Thyroid gland (tissue), 4 donors: Measurements from ENCODE around the gene PODN. TPM values are rescaled to one million over a fixed set of nuclear protein-coding genes. Genes with fewer than 3 reads are reported as not detected.

Experiments
- DNase-seq, 2 donors: peaks; one replicate each; pipeline ENCODE4 v3.0.0-alpha.2; 2019
- H3K27ac ChIP-seq, 3 donors: fragments of 200-600 bp; sonication (generic); 1 replicate in 2 of 3; 2 replicates in 1 of 3; pipeline ENCODE4 v1.5.1; 2016 to 2019; ENCODE audit warnings: mild to moderate bottlenecking in 1 of 3, moderate library complexity in 1 of 3
- H3K27me3 ChIP-seq: fragments of 200-600 bp; sonication (generic); one replicate; pipeline ENCODE4 v1.5.1; 2019
- H3K36me3 ChIP-seq, 2 donors: fragments of 200-600 bp; sonication (generic); one replicate each; pipeline ENCODE4 v1.5.1; 2016 to 2019
- H3K4me1 ChIP-seq, 2 donors: fragments of 200-600 bp; sonication (generic); one replicate each; pipeline ENCODE4 v1.5.1; 2017 to 2019
- H3K4me3 ChIP-seq, 3 donors: fragments of 200-600 bp; sonication (generic); replicated peaks in 1 of 3; 1 replicate in 2 of 3; 2 replicates in 1 of 3; pipeline ENCODE4 v1.5.1; 2016; ENCODE audit warnings: mild to moderate bottlenecking in 1 of 3
- H3K9me3 ChIP-seq: fragments of 200-600 bp; sonication (generic); one replicate; pipeline ENCODE4 v1.5.1; 2017
- POLR2A ChIP-seq, 2 donors: fragments of 450-650 bp; IDR thresholded peaks; one replicate each; pipeline ENCODE4 v1.6.1; 2017; ENCODE audit warnings: antibody characterized with exemption in 2 of 2, mild to moderate bottlenecking in 2 of 2, moderate library complexity in 1 of 2
- WGBS, 2 donors: methylation state at CpG; one replicate each; pipeline ENCODE4 v1.1.5; 2017; 5-methylcytosine and 5-hydroxymethylcytosine counted together
- intact Hi-C: fragments of 100-400 bp; cut with DNase I; formaldehyde crosslinking; loops from one replicate; pipeline ENCODE4 v1.15.1; 2023
- total RNA-seq, 4 donors: library from RNA; depleted of rRNA; stranded (reverse); fragments of >200 nt; gene quantifications; one replicate each; pipeline ENCODE4 v1.2.3, GENCODE V29; 2016
- TF ChIP-seq, protein P1 (sequence below), 6 experiments: fragments of 200-600 bp in 3 of 6; fragments of 450-650 bp in 3 of 6; sonication (generic) in 3 of 6; IDR thresholded peaks; one replicate each; pipeline ENCODE4 v1.5.1; 2016 to 2019; ENCODE audit warnings: antibody characterized with exemption in 6 of 6, mild to moderate bottlenecking in 2 of 6, inconsistent platforms in 1 of 6, moderate library complexity in 1 of 6

PODN gene
- total RNA-seq, 4 donors from 2014 or later: 80.8 to 125 (median 101) TPM

DNA sequence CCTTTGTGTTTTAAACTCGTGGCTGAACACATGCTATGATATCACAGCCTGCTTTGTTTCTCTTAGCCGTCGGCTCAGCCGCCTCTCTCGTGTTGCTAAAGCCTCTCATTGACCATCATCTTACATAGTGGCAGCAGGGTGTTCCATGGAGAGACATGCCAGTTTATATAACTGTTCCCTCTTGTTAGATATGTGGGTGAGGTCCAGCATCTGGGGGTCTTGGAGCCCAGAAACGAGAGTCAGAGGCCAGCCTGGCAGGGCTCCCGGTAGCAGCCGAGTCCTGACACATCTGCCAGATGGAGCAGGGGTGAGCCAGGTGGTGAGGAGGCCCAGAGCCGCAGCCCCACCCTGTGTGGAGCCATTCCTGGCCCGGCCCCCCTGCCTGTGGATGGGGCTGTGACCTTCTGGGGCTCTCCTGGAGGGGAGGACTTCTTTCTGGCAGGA is 11.9 kb downstream of the PODN start:
- H3K27ac ChIP-seq: peak overlapping the region in 1 of 3 donors; percentile 2
- no peaks in the 10 kb centered on the region for H3K36me3 ChIP-seq
- intact Hi-C loops: no loop called here
- no peaks in the 10 kb centered on the region for H3K4me1 ChIP-seq
- TF ChIP-seq, protein P1, sequence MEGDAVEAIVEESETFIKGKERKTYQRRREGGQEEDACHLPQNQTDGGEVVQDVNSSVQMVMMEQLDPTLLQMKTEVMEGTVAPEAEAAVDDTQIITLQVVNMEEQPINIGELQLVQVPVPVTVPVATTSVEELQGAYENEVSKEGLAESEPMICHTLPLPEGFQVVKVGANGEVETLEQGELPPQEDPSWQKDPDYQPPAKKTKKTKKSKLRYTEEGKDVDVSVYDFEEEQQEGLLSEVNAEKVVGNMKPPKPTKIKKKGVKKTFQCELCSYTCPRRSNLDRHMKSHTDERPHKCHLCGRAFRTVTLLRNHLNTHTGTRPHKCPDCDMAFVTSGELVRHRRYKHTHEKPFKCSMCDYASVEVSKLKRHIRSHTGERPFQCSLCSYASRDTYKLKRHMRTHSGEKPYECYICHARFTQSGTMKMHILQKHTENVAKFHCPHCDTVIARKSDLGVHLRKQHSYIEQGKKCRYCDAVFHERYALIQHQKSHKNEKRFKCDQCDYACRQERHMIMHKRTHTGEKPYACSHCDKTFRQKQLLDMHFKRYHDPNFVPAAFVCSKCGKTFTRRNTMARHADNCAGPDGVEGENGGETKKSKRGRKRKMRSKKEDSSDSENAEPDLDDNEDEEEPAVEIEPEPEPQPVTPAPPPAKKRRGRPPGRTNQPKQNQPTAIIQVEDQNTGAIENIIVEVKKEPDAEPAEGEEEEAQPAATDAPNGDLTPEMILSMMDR (IDR thresholded peaks at IDR 0.05): no peak
- TF ChIP-seq POLR2A (IDR thresholded peaks at IDR 0.05): no peak
- no peak overlapping the region for H3K4me3 ChIP-seq
- no peak for DNase-seq
- 60 to 63% methylated on average over 9 of the region's 10 CpGs for WGBS, 2 donors
- H3K9me3 ChIP-seq: no peaks in the 10 kb centered on the region
- H3K27me3 ChIP-seq: no peaks in the 10 kb centered on the region

DNA sequence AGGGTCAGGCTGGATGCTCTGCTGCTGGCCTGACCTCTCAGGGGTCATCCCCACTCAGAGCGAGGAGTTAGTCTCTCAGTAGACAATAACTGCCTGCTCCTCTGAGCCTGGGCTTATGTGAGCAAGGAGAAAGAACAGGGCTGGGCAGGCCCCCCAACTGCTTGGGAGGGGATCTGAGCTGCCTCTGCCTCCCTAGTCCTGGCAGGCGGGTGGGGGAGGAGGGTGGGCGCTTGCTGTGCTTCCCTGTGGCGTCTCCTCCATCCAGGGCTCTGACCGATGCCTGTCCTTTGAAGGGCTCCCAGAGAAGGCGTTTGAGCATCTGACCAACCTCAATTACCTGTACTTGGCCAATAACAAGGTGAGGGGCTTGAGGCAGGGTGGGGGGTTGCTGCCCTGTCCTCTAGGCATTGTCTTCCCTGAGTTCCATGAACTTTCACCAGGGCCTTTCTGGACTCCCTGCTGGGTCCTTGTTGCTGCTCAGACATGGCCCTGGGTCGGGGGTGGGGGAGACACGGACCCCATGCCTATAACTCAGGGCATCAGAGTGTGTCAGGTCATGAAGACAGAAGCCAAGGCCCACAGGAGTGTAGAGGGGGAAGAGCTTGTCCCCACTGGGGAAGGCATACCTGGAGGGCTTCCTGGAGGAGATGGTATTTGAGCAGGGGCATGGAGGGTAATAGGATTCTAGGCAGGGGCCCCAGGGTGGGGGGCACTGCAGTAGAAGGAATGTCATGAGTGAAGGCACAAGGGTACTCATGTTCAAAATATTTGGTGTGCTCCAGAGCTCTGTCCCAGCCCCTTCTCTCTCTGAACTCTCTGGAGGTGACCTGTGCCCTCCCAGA is 12.5 kb downstream of the PODN start:
- no peak for TF ChIP-seq POLR2A (IDR thresholded peaks at IDR 0.05)
- TF ChIP-seq, protein P1 (IDR thresholded peaks at IDR 0.05): no peak
- DNase-seq: no peak
- H3K27me3 ChIP-seq: no peaks in the 10 kb centered on the region
- WGBS, 2 donors: 85 to 97% methylated on average over 5 of the region's 8 CpGs
- H3K36me3 ChIP-seq: no peaks in the 10 kb centered on the region
- intact Hi-C loops: no loop called here
- H3K27ac ChIP-seq: peak overlapping the region in 1 of 3 donors; percentile 2
- H3K4me3 ChIP-seq: no peak overlapping the region
- H3K9me3 ChIP-seq: no peaks in the 10 kb centered on the region
- H3K4me1 ChIP-seq: no peaks in the 10 kb centered on the region

DNA sequence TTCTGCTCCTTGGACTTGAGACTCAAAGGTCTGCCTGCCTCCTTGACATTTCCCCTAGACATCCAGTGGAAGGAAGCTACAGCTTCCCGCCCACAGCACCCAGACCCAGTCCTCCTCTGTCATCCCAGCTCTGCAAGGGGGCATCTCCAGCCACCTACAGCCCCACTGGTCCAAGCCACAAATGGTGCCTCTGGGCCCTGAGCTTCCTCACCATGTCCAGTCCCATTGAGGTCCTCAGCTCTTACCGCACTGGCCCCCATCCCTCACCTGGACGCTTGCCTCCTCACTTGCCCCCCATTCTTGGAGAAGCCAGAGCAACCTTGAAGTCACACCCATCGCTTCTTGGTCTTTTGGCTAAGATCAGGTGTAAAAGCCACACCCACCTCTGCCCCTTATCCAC is 13.2 kb downstream of the PODN start:
- Histone ChIP-seq H3K27me3 (no peaks in the 10 kb centered on the region), H3K4me1 (no peaks in the 10 kb centered on the region), H3K4me3 (no peak overlapping the region), H3K36me3 (no peaks in the 10 kb centered on the region), H3K27ac (no peak overlapping the region), H3K9me3 (no peaks in the 10 kb centered on the region)
- WGBS, 2 donors: 98% methylated on average over 4 of the region's 4 CpGs
- TF ChIP-seq POLR2A (IDR thresholded peaks at IDR 0.05): no peak
- TF ChIP-seq, protein P1 (IDR thresholded peaks at IDR 0.05): no peak
- no peak for DNase-seq
- intact Hi-C loops: no loop called here

DNA sequence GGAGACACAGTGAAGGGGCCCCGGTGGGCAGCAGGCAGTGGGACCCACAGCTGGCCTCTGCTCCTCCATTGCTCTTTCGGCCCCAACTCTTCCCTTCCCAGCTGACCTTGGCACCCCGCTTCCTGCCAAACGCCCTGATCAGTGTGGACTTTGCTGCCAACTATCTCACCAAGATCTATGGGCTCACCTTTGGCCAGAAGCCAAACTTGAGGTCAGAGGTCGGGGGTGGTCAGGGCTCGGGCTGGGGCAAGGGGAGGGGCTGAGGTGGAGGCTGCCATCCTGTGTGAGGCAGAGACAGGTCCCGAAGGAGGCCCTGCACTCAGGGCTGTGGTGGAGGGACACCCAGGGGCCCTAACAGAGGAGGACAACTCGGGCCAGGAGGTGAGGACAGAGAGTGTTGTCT is 13.7 kb downstream of the PODN start:
- intact Hi-C loops: no loop called here
- H3K9me3 ChIP-seq: no peaks in the 10 kb centered on the region
- H3K4me3 ChIP-seq: no peak overlapping the region
- DNase-seq: no peak
- H3K4me1 ChIP-seq: no peaks in the 10 kb centered on the region
- H3K36me3 ChIP-seq: no peaks in the 10 kb centered on the region
- 77 to 84% methylated on average over 8 of the region's 8 CpGs for WGBS, 2 donors
- H3K27me3 ChIP-seq: no peaks in the 10 kb centered on the region
- TF ChIP-seq, protein P1 (IDR thresholded peaks at IDR 0.05): no peak
- no peak for TF ChIP-seq POLR2A (IDR thresholded peaks at IDR 0.05)
- H3K27ac ChIP-seq: no peak overlapping the region

DNA sequence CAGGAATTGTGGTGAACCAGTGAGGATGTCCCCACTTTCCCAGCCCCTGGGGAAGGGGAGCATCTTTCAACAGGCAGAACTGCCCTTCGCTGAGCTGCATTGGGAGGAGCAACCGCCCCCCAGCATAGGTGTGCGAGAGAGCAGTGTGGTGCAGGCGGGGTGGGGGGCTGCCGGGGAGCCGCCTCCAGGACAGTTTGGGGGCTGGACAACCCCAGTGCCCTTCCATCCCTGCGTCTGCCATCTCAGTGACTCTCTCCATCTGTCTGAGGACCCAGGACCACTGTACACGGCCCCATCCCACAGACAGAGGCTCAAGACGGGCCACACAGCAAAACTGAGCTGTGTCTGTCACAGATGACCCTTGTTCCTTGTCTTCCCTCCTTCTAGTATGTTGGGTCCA is 14.2 kb downstream of the PODN start:
- intact Hi-C loops: no loop called here
- Histone ChIP-seq H3K27ac (no peak overlapping the region), H3K9me3 (no peaks in the 10 kb centered on the region), H3K4me1 (no peaks in the 10 kb centered on the region), H3K27me3 (no peaks in the 10 kb centered on the region), H3K4me3 (no peak overlapping the region), H3K36me3 (no peaks in the 10 kb centered on the region)
- WGBS, 2 donors: 97 to 99% methylated on average over 9 of the region's 9 CpGs
- no peak for TF ChIP-seq POLR2A (IDR thresholded peaks at IDR 0.05)
- TF ChIP-seq, protein P1 (IDR thresholded peaks at IDR 0.05): no peak
- DNase-seq: no peak
